T follicular helper cell (primary cell): Measurements from ENCODE around the gene EPC2.
A peak's percentile ranks its signal among the peaks of the same experiment; 100 is the strongest.

Experiments used
- DNase-seq: peaks from one replicate; pipeline ENCODE4 v3.0.0-alpha.2; 2020; ENCODE audit warnings: low read depth

EPC2 gene

GRCh38 chr2:148810081-148810480, 165.5 kb downstream of the EPC2 start:
- no peak for DNase-seq

- DNase-seq, result no peak
These were observed 167.8 kb downstream of the EPC2 start for GRCh38 chr2:148812306-148812705.

- DNase-seq, result peak; percentile 18
These were observed 169.1 kb downstream of the EPC2 start for GRCh38 chr2:148813603-148814065.

GRCh38 chr2:148814143-148814859, 169.8 kb downstream of the EPC2 start:
- DNase-seq, result no peak

- DNase-seq, result no peak
These were observed 170.4 kb downstream of the EPC2 start for GRCh38 chr2:148814860-148815419.

- no peak for DNase-seq
These were observed 171.6 kb downstream of the EPC2 start for GRCh38 chr2:148816176-148816575.

- DNase-seq, result no peak
These were observed 172.7 kb downstream of the EPC2 start for GRCh38 chr2:148817210-148817708.

- DNase-seq, result no peak
These were observed 174.6 kb downstream of the EPC2 start for GRCh38 chr2:148819019-148819585.

- no peak for DNase-seq
These were observed 179.6 kb downstream of the EPC2 start for GRCh38 chr2:148824190-148824589.

GRCh38 chr2:148826791-148827190, 182.2 kb downstream of the EPC2 start:
- no peak for DNase-seq

GRCh38 chr2:148828941-148829340, 184.4 kb downstream of the EPC2 start:
- no peak for DNase-seq

- no peak for DNase-seq
These were observed 185.1 kb downstream of the EPC2 start for GRCh38 chr2:148829618-148830017.

GRCh38 chr2:148832637-148833036, 188.1 kb downstream of the EPC2 start:
- no peak for DNase-seq
